GM18861 (cell line): Measurements from ENCODE around the gene CTDSP2.
"Not testable (repeated sequence)": the region's sequence is repeated elsewhere in the genome, so short reads cannot be mapped to it uniquely, and the experiment has no call there.

Source experiments
- ATAC-seq: cut with Tn5 transposase; IDR thresholded peaks from one replicate; pipeline ENCODE4 v1.9.1; 2021; ENCODE audit not compliant: unreplicated experiment

CTDSP2 gene

GRCh38 chr12:57783861-57784260 is 62.7 kb downstream of the CTDSP2 start:
- no peak for ATAC-seq

GRCh38 chr12:57783466-57783801 is 63.1 kb downstream of the CTDSP2 start:
- no peak for ATAC-seq

- peak; percentile 78 for ATAC-seq
Observed at GRCh38 chr12:57782608-57783465, 63.7 kb downstream of the CTDSP2 start, which contains the start of gene TSFM. TSS of gene TSFM (plus strand) at chr12:57782787. CDS start at chr12:57782802, 15 bp downstream.

GRCh38 chr12:57782243-57782607 is 64.3 kb downstream of the CTDSP2 start:
- no peak for ATAC-seq

- ATAC-seq = no peak
Observed at GRCh38 chr12:57781801-57782200, 64.7 kb downstream of the CTDSP2 start.

GRCh38 chr12:57781244-57781643 is 65.3 kb downstream of the CTDSP2 start:
- no peak for ATAC-seq

- ATAC-seq = no peak
Observed at GRCh38 chr12:57780284-57780897, 66.1 kb downstream of the CTDSP2 start.

GRCh38 chr12:57779736-57780135 is 66.8 kb downstream of the CTDSP2 start:
- no peak for ATAC-seq

- no peak for ATAC-seq
Observed at GRCh38 chr12:57777911-57778310, 68.6 kb downstream of the CTDSP2 start.

- ATAC-seq = no peak
Observed at GRCh38 chr12:57777367-57777766, 69.2 kb downstream of the CTDSP2 start.

- ATAC-seq = no peak
Observed at GRCh38 chr12:57776247-57776587, 70.3 kb downstream of the CTDSP2 start.

GRCh38 chr12:57775563-57776246 is 70.8 kb downstream of the CTDSP2 start:
- ATAC-seq = no peak

GRCh38 chr12:57775044-57775443 is 71.5 kb downstream of the CTDSP2 start:
- ATAC-seq = no peak

GRCh38 chr12:57774634-57775033 is 71.9 kb downstream of the CTDSP2 start:
- not testable (repeated sequence) for ATAC-seq

- no peak for ATAC-seq
Observed at GRCh38 chr12:57772429-57773322, 73.9 kb downstream of the CTDSP2 start, which contains the start of gene EEF1AKMT3. TSS of gene EEF1AKMT3 (plus strand) at chr12:57772614. CDS start at chr12:57772725, 111 bp downstream.

GRCh38 chr12:57771873-57772428 is 74.6 kb downstream of the CTDSP2 start, which contains the start of gene METTL1:
TSS of gene METTL1 (minus strand) at chr12:57772105. CDS start at chr12:57772083, 22 bp downstream.
- peak; percentile 62 for ATAC-seq

- ATAC-seq = peak; percentile 48
Observed at GRCh38 chr12:57771236-57771872, 75.2 kb downstream of the CTDSP2 start.

- no peak for ATAC-seq
Observed at GRCh38 chr12:57770734-57771133, 75.8 kb downstream of the CTDSP2 start.
